Measurements from ENCODE around the gene ASB4.
A peak's percentile ranks its signal among the peaks of the same experiment; 100 is the strongest.

Gene ASB4

DNA sequence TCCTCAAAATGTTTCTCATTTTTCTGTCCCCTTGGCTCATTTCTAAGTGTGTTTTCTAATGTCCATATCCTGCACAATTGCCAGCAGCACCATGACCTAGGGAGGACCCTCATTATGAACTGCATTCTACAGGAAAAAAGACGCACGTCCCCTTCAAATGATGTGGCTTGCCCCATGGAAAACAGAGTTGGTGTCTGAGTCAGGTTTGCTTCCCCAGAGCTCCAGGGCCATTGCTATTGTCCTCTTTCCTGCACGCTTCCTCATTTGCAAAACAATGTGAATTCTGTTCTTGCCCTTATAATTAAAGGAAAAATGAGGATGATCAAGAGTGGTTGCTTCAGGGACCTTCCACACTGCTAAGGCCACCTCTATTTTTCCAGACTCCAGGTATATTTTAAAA lies 14.7 kb upstream of the ASB4 start:
- H3K9me3 Mint-ChIP-seq, result no peaks in the 10 kb centered on the region
- H3K4me3 Mint-ChIP-seq, result no peak overlapping the region
- no peak overlapping the region for H3K27ac Mint-ChIP-seq
- no peaks in the 10 kb centered on the region for H3K36me3 Mint-ChIP-seq (ENCODE audit: insufficient read depth)
- H3K4me1 Mint-ChIP-seq (ENCODE audit: low read depth in 2 of 2), result peaks cover 0 to 1% of the 10 kb centered on the region in 2 donors
- no peak for DNase-seq
- H3K27me3 Mint-ChIP-seq, result peaks cover 0 to 6% of the 10 kb centered on the region in 2 donors
- no peak for ATAC-seq (replicated peaks)

DNA sequence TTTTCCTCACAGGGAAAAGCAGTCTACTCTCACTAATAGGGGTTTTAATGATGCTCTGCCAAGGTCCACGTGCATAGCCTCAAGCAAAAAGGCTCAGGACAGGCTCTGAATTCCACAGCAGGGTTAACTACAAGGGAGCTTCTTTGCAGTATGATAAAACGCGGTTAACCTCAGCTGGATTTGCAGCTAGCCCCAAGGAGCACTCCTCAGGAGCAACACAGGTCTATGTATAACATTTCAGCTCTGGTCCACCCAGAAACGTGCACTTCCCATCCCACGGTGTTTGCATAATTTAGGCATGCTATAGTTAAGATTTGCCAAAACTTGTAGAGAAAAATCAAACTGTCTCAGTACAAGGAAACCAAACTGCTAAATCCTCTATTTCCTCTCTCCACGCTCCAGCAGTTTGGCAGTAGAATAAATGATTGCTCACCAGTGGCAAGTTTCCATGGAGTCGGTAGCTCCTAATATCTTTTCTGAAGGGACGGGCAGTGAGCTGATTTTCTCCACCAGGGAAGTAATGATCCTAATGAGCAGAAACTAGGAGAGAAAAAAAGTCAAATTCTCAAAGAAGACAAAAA lies 13.1 kb upstream of the ASB4 start:
- ATAC-seq (replicated peaks), result no peak

DNA sequence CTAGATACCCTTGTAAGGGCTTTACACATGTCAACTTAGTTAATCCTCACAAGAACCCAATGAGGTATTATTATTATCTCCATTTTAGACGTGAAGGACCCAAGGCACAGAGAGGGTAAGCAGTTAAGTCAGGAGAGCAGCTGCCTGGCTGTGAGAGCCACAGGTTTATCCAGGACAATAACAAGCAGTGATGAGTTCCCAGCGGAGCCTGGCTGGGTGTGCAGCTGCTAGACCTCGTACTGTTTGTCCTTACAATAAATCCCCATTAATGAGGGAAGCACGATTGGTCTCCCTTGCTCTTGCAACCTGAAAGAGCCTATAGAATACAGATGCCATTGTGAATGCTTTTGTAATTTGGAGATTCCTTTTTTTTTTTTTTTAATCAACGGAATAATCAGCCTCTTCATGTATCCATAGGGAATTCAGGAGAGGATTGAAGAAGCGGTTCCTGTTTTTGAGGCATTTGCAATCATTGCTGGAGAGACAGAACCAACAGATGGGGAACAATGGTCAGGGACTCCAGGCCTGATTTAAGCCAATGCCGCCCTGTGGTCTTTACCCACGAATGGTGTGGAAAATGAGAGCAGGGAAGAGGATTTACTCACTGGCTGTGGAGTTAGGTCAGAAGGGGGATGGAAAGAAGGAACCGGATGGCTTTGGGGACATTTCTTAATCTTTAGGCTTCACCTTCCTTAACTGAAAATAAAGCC lies 12.3 kb upstream of the ASB4 start:
- Mint-ChIP-seq H3K27ac (no peak overlapping the region), H3K27me3 (peaks cover 0 to 6% of the 10 kb centered on the region in 2 donors), H3K9me3 (no peaks in the 10 kb centered on the region), H3K4me3 (no peak overlapping the region), H3K36me3 (ENCODE audit: insufficient read depth) (no peaks in the 10 kb centered on the region), H3K4me1 (ENCODE audit: low read depth in 2 of 2) (peaks cover 0 to 1% of the 10 kb centered on the region in 2 donors)
- DNase-seq (no peak), ATAC-seq (replicated peaks) (no peak)

More for the DNA sequence above, 13.1 kb upstream of the ASB4 start:
- peaks cover 0 to 1% of the 10 kb centered on the region in 2 donors for H3K4me1 Mint-ChIP-seq (ENCODE audit: low read depth in 2 of 2)
- H3K4me3 Mint-ChIP-seq, result no peak overlapping the region
- no peak for DNase-seq
- peaks cover 0 to 2% of the 10 kb centered on the region in 2 donors for H3K27me3 Mint-ChIP-seq
- no peak overlapping the region for H3K27ac Mint-ChIP-seq
- H3K9me3 Mint-ChIP-seq, result no peaks in the 10 kb centered on the region
- H3K36me3 Mint-ChIP-seq (ENCODE audit: insufficient read depth), result no peaks in the 10 kb centered on the region

DNA sequence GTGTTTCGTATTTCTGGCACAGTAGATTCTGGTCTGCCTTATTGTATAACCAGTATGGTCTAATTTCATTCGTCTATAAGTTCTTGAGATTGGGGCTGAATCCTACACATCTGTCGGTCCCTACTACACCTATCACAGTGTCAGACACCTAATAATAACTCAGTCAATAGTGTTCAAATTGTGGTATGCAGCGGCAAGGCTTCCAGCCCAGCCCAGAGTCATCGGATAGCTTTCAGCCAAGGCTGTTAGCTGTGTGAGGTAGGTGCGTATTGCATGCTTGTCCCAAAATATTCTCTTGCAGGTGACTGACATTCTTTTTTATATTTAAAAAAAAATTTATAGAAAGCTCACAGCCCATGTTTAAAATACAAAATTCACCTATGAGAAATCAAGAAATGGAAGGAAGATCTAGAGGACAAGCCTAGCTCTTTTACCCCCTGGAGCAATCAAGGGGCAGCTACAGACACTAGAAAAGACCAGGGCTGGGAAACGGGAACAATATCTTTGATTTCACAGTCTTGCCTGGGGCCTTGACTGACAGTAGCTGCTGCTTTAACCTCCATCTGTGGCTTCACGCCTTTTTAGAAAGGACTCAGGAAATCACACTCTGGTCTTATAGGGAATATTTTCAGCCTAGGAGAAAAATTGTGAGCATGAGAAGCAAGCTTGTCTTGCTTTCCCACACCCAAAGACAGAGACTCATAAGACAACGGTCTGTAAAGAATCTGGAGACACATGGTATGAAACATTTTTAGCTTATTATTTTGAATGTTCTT lies 9.5 kb upstream of the ASB4 start:
- H3K36me3 Mint-ChIP-seq (ENCODE audit: insufficient read depth), result no peaks in the 10 kb centered on the region
- H3K27me3 Mint-ChIP-seq, result peaks cover 0 to 6% of the 10 kb centered on the region in 2 donors
- no peaks in the 10 kb centered on the region for H3K9me3 Mint-ChIP-seq
- no peak for ATAC-seq (replicated peaks)
- DNase-seq, result no peak
- no peaks in the 10 kb centered on the region for H3K4me1 Mint-ChIP-seq (ENCODE audit: low read depth in 2 of 2)
- H3K27ac Mint-ChIP-seq, result peak overlapping the region in 1 of 2 donors; percentile 19
- no peak overlapping the region for H3K4me3 Mint-ChIP-seq

DNA sequence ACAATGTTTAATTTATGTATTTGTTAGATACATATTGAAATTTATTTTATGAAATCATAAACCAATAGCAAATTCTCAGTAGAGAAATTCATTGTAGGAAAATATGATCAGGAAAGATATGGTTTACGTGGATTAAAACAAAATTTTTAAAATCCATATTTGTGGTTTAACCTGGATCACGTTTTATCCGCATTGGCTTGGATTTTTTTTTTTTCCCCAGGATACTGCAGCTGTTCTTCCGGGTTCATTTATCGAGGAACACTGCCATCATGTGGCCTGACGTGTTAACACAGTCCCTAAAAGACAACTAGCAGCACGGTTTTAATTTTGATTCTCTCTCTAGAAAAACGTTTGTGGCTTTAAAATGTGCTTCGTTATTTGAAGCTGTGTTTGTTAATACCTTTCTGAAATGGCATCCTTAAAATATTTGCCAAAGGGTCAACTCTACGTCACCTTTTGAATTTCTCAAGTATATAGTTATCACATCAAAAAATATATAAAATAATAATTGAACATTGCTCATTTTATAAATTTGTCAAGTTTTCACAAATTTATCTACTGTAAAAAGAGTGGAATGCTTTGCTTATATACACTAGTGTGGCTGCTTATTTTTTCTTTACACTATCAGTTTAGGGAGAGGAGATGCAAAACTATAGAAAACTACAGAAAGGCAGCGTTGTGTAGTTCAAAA lies 8.7 kb upstream of the ASB4 start:
- H3K9me3 Mint-ChIP-seq, result no peaks in the 10 kb centered on the region
- peak; percentile 37 to 52 (median 39) for DNase-seq
- no peaks in the 10 kb centered on the region for H3K36me3 Mint-ChIP-seq (ENCODE audit: insufficient read depth)
- H3K4me3 Mint-ChIP-seq, result no peak overlapping the region
- H3K27me3 Mint-ChIP-seq, result peaks cover 0 to 6% of the 10 kb centered on the region in 2 donors
- ATAC-seq (replicated peaks), result peak; percentile 75
- peak overlapping the region in 1 of 2 donors; percentile 19 for H3K27ac Mint-ChIP-seq
- H3K4me1 Mint-ChIP-seq (ENCODE audit: low read depth in 2 of 2), result no peaks in the 10 kb centered on the region

DNA sequence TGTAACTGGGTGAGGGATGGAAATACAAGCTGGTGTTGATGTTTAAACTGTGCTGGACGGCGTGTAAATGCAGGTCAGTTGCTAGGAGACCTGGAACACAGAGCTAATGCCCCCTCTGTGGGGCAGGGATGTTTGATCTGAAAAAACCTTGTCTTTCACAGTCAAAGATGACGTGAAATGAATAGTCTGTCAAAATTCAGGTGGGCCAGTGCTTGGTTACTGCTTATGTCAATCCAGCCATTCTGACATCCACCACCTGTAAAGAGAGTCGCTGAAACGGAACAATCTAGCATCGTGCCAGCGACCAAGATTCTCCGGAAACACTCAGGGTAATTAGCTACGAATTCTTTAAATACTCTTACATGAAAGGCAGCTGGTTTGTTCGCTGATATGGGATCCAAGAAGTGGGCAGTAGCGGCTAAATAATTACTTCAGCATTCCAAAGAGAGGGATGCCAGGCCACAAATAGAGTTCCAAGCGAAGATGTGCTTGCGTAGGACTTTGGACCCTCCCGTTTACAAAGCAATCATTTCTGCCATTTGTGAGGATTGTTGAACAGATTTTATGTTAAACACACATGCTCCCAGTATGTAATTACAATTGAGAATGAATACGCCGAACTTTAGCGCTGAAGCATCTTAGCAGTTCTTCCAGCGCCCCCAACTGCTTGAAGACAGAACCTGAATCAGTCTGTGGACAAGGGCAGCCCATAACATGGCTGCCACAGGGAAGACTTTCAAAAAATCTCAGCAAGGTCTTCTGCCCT lies 7.3 kb upstream of the ASB4 start:
- peaks cover 6 to 7% of the 10 kb centered on the region in 2 donors for H3K27me3 Mint-ChIP-seq
- no peak for DNase-seq
- no peaks in the 10 kb centered on the region for H3K36me3 Mint-ChIP-seq (ENCODE audit: insufficient read depth)
- H3K27ac Mint-ChIP-seq, result no peak overlapping the region
- no peaks in the 10 kb centered on the region for H3K9me3 Mint-ChIP-seq
- H3K4me1 Mint-ChIP-seq (ENCODE audit: low read depth in 2 of 2), result no peaks in the 10 kb centered on the region
- ATAC-seq (replicated peaks), result no peak
- no peak overlapping the region for H3K4me3 Mint-ChIP-seq

DNA sequence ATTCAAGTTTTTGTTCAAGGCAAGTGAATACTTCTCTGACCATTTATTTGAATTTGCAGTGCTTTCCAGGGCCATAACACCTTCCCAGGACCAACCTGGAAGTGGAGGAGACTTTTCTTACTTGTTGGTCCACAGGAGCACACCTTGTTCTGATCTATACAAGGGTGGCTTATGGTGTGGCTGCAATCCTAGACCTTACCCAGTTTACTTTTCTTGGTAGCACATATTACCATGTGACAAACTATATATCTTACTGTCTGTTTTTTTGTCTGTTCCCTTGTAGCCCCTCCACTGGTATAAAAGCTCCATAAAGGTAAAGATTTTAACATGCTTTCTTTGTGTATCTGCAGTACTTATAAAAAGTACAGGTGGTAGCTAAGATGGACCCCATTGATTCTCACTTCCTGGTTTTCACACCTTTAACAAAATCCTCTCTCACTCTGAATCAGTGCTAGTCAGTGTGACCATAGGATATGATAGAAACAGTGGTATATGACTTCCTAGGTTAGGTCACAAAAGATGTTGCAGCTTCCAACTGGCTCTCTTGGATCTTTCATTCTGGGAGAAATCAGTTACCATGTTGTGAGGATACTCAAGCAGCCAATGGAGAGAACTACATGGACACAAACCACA lies 5.6 kb upstream of the ASB4 start:
- Mint-ChIP-seq H3K4me3 (no peak overlapping the region), H3K4me1 (ENCODE audit: low read depth in 2 of 2) (no peaks in the 10 kb centered on the region), H3K9me3 (no peaks in the 10 kb centered on the region), H3K27ac (no peak overlapping the region), H3K36me3 (ENCODE audit: insufficient read depth) (no peaks in the 10 kb centered on the region), H3K27me3 (peaks cover 7% of the 10 kb centered on the region in 2 donors)
- DNase-seq (no peak), ATAC-seq (replicated peaks) (no peak)

DNA sequence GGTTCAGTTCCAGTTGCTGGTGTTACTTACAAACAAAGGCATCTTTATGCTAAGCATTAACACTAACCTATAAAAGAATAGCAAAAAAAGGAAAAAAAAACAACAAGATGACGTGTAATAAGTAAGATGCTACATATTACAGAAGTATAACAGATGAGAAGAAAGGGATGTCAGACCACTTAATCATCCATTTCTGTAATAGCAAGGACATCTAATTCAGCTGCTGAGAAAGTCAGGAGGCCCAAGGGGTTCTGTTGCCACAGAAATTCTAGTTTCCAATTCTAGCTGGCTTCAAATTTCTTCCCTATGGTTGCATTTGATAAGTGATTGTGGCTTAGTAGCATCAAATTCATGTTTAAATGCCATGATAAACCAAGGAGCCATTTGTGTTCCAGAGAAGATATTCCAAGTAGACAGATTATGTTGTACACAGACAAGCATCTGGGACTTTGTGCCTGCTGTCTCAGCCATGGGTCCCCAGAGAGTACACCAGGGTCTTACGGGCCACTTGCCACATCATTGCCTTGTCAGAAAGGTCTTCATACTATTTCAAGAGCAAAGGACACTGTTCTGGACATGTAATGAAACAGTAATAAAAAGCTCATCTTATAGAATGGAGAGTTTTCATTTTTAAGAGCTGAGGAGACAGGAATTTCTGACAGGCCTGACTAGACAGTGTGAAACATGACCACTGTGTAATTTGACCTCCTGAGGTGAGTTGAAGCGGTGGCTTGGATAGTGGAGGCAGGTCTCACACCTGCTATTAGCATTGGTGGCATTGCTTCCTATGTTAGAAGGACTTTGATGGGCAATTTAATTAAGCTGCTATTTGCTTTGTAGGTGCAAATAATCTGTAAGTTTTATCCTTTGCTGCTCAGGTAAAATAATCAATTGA lies 4.2 kb upstream of the ASB4 start:
- Mint-ChIP-seq H3K36me3 (ENCODE audit: insufficient read depth) (no peaks in the 10 kb centered on the region), H3K27me3 (peaks cover 7 to 13% of the 10 kb centered on the region in 2 donors), H3K27ac (no peak overlapping the region), H3K9me3 (no peaks in the 10 kb centered on the region), H3K4me3 (no peak overlapping the region), H3K4me1 (ENCODE audit: low read depth in 2 of 2) (no peaks in the 10 kb centered on the region)
- no peak for DNase-seq
- no peak for ATAC-seq (replicated peaks)

DNA sequence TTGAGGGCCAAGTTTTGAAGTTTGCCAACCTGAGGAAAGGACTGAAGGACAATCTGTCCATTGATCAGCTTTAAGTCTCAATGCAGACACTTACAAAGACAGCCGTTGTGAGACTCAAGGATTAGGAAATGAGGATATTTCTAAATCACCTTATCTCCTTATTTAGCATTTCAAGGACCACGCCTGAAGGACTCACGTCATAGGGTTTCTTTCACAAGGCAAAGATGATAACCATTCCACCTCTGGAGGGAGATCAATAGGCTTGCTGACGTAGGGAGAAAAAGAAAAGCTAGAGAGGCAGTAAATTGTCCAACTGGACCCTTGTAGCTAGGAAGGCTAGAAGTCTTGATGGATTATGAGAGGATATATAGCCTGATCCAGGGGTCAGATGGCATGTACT lies 3.3 kb upstream of the ASB4 start:
- DNase-seq, result no peak
- ATAC-seq (replicated peaks), result no peak
- H3K27me3 Mint-ChIP-seq, result peaks cover 7 to 13% of the 10 kb centered on the region in 2 donors
- H3K36me3 Mint-ChIP-seq (ENCODE audit: insufficient read depth), result no peaks in the 10 kb centered on the region
- no peak overlapping the region for H3K27ac Mint-ChIP-seq
- no peaks in the 10 kb centered on the region for H3K4me1 Mint-ChIP-seq (ENCODE audit: low read depth in 2 of 2)
- H3K9me3 Mint-ChIP-seq, result no peaks in the 10 kb centered on the region
- H3K4me3 Mint-ChIP-seq, result no peak overlapping the region

DNA sequence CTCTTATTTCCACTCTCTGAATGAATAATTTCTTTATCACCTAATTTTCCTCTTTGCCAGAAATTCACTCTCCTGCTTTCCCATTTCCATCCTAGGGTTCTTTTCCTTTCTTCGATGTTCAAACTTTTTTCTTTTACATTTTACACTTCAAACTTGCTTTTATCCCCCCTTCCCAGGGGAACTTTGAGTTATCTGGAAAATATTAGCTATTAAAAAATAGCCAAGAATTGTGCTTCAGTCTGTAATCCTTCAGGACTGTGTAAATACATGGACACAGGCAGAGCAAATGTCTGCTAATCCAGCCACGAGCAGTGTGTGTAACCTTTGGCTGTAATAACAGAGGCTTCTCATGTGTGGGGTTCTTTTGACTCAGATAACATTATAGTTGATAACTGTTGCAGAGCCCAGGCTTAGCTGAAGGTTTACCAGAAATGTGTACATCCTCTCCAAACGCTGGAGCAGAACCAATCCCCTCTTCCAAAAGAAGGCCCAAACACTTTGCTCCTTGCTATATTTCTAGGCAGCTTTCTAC lies 4.6 kb downstream of the ASB4 start:
- Mint-ChIP-seq H3K27ac (no peak overlapping the region), H3K36me3 (ENCODE audit: insufficient read depth) (no peaks in the 10 kb centered on the region), H3K4me1 (ENCODE audit: low read depth in 2 of 2) (no peaks in the 10 kb centered on the region), H3K9me3 (no peaks in the 10 kb centered on the region), H3K27me3 (peaks cover 0 to 10% of the 10 kb centered on the region in 2 donors), H3K4me3 (no peak overlapping the region)
- no peak for ATAC-seq (replicated peaks)
- no peak for DNase-seq

DNA sequence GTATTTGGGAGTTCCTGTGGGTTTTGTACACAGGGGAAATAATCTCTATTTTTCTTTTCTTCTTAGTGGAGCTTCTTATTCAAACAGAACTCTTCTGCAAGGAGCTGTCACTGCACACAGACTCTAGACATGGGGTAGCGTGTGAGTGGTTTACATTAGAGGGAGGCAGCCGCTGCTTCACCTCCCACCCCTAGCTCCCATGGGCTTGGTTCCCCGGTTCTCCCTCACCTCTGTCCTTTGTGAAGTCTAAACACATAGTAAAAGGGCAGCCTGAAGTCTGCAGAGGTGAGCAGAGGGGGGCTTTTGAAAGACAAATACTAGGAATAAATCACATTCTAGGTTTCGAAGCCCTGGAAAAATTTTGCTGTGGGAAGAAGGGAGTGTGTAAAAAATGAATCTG lies 5.5 kb downstream of the ASB4 start:
- H3K36me3 Mint-ChIP-seq (ENCODE audit: insufficient read depth), result no peaks in the 10 kb centered on the region
- H3K4me1 Mint-ChIP-seq (ENCODE audit: low read depth in 2 of 2), result no peaks in the 10 kb centered on the region
- H3K27me3 Mint-ChIP-seq, result peaks cover 0 to 6% of the 10 kb centered on the region in 2 donors
- ATAC-seq (replicated peaks) (no peak), DNase-seq (no peak)
- H3K4me3 Mint-ChIP-seq, result no peak overlapping the region
- H3K9me3 Mint-ChIP-seq, result no peaks in the 10 kb centered on the region
- H3K27ac Mint-ChIP-seq, result no peak overlapping the region
